ENCODE data around the gene CYBA.

Gene CYBA

DNA sequence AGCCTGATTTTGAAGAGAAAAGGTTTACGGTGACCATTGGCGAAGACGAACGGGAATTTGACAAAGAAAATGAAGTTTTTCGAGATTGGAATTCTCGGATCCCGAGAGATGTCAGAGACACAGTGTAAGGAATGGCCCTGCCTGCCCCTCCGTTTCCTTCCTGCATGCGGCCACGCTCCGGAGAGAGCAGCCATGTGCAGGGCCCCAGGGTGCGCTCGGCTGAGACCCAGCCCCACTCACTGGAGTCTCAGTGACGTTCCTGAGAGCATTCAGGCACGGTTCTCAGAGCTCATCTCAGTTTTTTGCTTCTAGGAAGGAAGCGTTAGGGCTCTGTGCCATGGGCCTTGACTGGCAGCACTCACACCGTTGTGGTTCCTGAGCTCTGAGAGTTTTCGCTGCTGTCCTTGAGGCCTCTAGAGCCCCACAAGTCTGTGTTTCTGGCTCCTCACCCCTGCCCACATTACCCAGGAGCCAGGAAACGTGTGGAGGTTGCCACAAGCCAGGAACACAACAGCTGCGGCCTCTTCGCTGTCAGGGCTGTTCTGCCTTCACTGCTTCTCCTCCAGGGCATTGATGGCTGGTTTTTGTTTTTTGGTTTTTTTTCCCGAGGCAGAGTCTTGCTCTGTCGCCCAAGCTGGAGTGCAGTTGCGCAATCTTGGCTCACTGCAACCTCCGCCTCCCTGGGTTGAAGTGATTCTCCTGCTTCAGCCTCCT, 50.9 kb downstream of the CYBA start:
- no peak overlapping the region for H3K4me3 ChIP-seq (ENCODE audit: low read depth, low read length)
- in situ Hi-C loops (cut with HindIII; ENCODE audit: low sequenced_read_pairs) = no loop called here
- TF ChIP-seq, protein P1, sequence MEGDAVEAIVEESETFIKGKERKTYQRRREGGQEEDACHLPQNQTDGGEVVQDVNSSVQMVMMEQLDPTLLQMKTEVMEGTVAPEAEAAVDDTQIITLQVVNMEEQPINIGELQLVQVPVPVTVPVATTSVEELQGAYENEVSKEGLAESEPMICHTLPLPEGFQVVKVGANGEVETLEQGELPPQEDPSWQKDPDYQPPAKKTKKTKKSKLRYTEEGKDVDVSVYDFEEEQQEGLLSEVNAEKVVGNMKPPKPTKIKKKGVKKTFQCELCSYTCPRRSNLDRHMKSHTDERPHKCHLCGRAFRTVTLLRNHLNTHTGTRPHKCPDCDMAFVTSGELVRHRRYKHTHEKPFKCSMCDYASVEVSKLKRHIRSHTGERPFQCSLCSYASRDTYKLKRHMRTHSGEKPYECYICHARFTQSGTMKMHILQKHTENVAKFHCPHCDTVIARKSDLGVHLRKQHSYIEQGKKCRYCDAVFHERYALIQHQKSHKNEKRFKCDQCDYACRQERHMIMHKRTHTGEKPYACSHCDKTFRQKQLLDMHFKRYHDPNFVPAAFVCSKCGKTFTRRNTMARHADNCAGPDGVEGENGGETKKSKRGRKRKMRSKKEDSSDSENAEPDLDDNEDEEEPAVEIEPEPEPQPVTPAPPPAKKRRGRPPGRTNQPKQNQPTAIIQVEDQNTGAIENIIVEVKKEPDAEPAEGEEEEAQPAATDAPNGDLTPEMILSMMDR (IDR thresholded peaks at IDR 0.05; ENCODE audit: low read depth, low read length) = no peak
- no peak for DNase-seq (ENCODE audit: low read depth, low spot score)

DNA sequence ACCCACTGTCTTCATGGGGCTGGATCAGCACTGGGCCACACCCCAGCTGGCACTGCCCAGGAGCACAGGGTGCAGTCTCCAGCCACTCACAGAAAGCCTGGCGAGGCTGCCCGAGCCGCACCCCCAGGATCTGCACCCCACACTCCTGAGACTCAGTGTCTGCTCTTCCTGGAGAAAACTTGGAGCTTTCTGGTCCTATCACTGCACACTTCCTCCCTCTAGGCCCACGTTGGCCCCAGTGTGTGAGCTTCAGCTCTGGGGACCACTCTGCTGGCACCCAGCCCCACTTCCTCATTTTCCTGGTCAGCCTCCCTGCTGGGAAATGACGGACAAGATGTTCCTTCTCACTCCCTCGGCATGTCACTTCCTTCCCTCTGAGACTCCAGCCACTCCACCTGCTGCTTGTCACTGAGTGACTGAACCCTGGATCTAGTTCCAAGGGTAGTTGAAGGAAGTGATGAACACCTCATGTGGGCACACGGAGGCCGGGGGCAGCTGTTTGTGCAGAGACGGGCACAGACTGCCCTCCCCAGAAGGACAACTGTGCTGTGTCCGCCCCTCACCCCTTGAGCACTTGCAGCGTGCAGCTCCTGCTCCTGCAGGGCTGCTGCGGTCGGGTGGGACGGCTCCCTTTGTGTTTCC, 51.6 kb downstream of the CYBA start:
- in situ Hi-C loops (cut with HindIII; ENCODE audit: low sequenced_read_pairs) = no loop called here
- TF ChIP-seq, protein P1 (IDR thresholded peaks at IDR 0.05; ENCODE audit: low read depth, low read length) = no peak
- H3K4me3 ChIP-seq (ENCODE audit: low read depth, low read length) = no peak overlapping the region
- peak; percentile 2 for DNase-seq (ENCODE audit: low read depth, low spot score)

DNA sequence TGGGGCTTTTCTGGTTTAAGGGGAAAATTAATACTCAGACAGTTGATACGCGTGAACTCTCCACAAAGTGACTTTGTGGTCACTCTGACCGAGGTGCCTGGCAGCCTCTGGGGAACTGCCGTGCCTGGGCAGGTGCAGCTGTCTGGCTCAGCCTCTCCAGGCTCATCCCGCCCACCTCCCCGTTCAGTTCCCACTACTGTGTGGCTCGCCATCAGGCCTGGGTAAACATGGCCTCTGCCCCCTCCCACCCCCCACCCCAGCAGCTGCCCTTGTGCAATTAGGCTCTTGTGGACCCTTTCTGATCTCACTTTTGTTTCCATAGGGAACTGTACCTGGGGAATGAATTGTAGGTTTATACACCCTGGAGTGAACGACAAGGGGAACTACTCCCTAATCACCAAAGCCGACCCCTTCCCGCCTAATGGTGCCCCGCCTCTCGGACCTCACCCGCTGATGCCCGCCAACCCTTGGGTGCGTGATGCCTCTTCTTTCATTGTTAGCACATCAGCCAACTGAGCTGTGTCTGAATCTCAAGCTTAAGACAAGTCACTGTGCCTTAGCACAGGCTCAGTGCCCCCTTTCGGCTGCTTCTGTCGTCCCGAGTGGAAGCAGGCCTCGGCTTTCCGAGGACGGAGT, 52.9 kb downstream of the CYBA start:
- TF ChIP-seq, protein P1 (IDR thresholded peaks at IDR 0.05; ENCODE audit: low read depth, low read length) = no peak
- in situ Hi-C loops (cut with HindIII; ENCODE audit: low sequenced_read_pairs) = no loop called here
- no peak overlapping the region for H3K4me3 ChIP-seq (ENCODE audit: low read depth, low read length)
- DNase-seq (ENCODE audit: low read depth, low spot score) = no peak

DNA sequence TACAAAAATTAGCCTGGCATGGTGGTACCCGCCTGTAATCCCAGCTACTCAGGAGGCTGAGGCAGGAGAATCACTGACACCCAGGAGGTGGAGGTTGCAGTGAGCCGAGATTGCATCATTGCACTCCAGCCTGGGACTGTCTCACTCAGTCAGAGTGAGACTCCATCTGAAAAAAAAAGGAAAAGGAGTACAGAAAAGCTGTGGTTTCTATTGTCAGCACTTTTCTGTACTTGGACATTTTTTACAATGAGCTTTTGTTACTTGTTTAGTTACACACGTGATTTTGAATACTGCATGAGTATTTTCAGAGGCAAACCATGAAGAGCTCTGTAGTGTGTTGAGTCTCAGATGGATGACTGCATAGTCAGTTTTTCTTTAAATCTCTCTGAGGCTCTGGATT, 54.4 kb downstream of the CYBA start:
- peak; percentile 5 for DNase-seq (ENCODE audit: low read depth, low spot score)
- TF ChIP-seq, protein P1 (IDR thresholded peaks at IDR 0.05; ENCODE audit: low read depth, low read length) = no peak
- in situ Hi-C loops (cut with HindIII; ENCODE audit: low sequenced_read_pairs) = no loop called here
- no peak overlapping the region for H3K4me3 ChIP-seq (ENCODE audit: low read depth, low read length)

DNA sequence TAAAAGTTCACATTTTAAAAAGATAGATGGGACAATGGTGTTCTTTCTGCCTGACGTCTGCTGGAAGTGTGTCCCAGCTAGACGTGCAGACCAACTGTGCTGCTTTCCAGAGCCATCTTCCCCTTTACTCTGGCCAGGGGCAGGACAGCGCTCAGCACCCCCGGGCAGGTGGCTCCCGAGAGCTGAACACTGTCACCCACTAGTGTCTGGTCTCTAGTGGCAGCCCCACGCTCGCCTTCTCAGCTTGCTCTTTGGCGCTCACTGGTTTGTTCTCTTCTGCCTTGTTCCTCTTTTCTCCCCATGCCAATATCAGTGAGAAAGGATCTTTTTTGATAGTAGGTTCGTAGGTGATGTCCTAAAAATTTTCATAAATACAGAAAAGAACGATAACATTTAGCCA, 54.9 kb downstream of the CYBA start:
- TF ChIP-seq, protein P1 (IDR thresholded peaks at IDR 0.05; ENCODE audit: low read depth, low read length) = no peak
- H3K4me3 ChIP-seq (ENCODE audit: low read depth, low read length) = no peak overlapping the region
- in situ Hi-C loops (cut with HindIII; ENCODE audit: low sequenced_read_pairs) = no loop called here
- no peak for DNase-seq (ENCODE audit: low read depth, low spot score)

DNA sequence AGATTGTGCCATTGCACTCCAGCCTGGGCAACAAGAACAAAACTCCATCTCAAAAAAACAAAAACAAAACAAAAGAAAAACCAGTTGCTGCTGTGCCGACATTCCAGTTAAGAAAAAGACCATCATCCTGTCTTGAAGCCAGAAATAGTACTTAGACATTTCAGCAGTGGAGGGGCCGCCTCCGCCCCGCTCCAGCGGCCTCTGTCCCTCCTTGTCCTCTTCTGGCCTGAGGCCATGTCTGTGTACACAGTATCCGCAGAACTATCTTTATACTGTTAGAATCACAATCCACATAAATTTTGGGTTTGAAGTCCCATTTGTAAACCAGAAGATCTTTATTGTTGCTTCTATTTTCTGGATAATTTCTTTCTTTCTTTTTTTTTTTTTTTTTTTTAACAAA, 55.8 kb downstream of the CYBA start:
- DNase-seq (ENCODE audit: low read depth, low spot score) = no peak
- in situ Hi-C loops (cut with HindIII; ENCODE audit: low sequenced_read_pairs) = no loop called here
- TF ChIP-seq, protein P1 (IDR thresholded peaks at IDR 0.05; ENCODE audit: low read depth, low read length) = no peak
- H3K4me3 ChIP-seq (ENCODE audit: low read depth, low read length) = no peak overlapping the region

Data from astrocyte of the spinal cord (primary cell).